Measurements from ENCODE around the gene HTR1B. TPM values are rescaled to one million over a fixed set of nuclear protein-coding genes. Genes with fewer than 3 reads are reported as not detected.

The HTR1B gene
- polyA plus RNA-seq, 1 donor (not counting 4 experiments of a cell fraction or from before 2014, with no cell fraction given) = 0.24 TPM

DNA sequence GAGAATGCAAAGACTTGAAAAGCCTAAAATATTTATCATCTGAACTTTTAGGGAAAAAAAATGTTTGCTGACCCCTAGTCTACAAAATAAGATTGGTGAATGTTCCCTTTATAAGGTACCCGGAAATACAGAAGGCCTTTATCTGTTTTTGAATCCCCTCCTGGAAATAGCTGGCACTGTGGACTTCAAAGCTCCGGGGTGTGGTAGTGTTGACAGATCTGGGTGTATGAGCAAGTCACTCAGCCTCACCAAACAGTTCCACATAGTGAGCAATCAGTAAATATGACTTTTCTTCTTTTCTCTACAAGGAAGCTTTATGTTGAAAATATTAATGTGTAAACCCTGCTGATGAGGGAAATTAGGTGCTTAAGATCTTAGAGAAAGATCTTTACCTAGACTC lies 29.2 kb upstream of the HTR1B start:
- H3K4me2 ChIP-seq (ENCODE audit: control insufficient read depth, extremely low read depth, insufficient read depth, low read depth, low read length) = no peak overlapping the region
- dilution Hi-C loops (cut with MboI; ENCODE audit: extremely low pct_ligation_motif_present, low sequenced_read_pairs) = no loop called here
- no peaks in the 10 kb centered on the region for H3K9me3 ChIP-seq (ENCODE audit: control insufficient read depth, low read depth, low read length)
- FAIRE-seq (no peak), DNase-seq (ENCODE audit: low read depth, low spot score) (no peak)
- no peaks in the 10 kb centered on the region for H3K27me3 ChIP-seq (ENCODE audit: control insufficient read depth, extremely low read depth, insufficient read depth, low read length)
- no peak overlapping the region for H3K9ac ChIP-seq (ENCODE audit: control insufficient read depth, extremely low read depth, insufficient read depth, low read length)
- no peaks in the 10 kb centered on the region for H3K79me2 ChIP-seq (ENCODE audit: control insufficient read depth, insufficient read depth, low read length)
- H3K4me3 ChIP-seq (ENCODE audit: control insufficient read depth in 2 of 3, extremely low read depth in 1 of 3, insufficient read depth in 2 of 3, low read depth in 1 of 3, low read length in 3 of 3) = no peak overlapping the region
- no peaks in the 10 kb centered on the region for H4K20me1 ChIP-seq (ENCODE audit: control insufficient read depth, extremely low read depth, insufficient read depth, low read length)
- H3K27ac ChIP-seq (ENCODE audit: control insufficient read depth, insufficient read depth, low read length) = no peak overlapping the region
- no peaks in the 10 kb centered on the region for H3K9me1 ChIP-seq (ENCODE audit: control insufficient read depth, extremely low read depth, insufficient read depth, low read length)
- H3K36me3 ChIP-seq (ENCODE audit: control insufficient read depth in 2 of 2, extremely low read depth in 1 of 2, insufficient read depth in 2 of 2, low read length in 2 of 2) = no peaks in the 10 kb centered on the region
- no peak overlapping the region for H2AFZ ChIP-seq (ENCODE audit: control insufficient read depth, low read length)
- no peaks in the 10 kb centered on the region for H3K4me1 ChIP-seq (ENCODE audit: control insufficient read depth, extremely low read depth, insufficient read depth, low read length)
- TF ChIP-seq, protein P1, sequence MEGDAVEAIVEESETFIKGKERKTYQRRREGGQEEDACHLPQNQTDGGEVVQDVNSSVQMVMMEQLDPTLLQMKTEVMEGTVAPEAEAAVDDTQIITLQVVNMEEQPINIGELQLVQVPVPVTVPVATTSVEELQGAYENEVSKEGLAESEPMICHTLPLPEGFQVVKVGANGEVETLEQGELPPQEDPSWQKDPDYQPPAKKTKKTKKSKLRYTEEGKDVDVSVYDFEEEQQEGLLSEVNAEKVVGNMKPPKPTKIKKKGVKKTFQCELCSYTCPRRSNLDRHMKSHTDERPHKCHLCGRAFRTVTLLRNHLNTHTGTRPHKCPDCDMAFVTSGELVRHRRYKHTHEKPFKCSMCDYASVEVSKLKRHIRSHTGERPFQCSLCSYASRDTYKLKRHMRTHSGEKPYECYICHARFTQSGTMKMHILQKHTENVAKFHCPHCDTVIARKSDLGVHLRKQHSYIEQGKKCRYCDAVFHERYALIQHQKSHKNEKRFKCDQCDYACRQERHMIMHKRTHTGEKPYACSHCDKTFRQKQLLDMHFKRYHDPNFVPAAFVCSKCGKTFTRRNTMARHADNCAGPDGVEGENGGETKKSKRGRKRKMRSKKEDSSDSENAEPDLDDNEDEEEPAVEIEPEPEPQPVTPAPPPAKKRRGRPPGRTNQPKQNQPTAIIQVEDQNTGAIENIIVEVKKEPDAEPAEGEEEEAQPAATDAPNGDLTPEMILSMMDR (optimal IDR thresholded peaks at IDR 0.05 in 1 of 3, IDR thresholded peaks at IDR 0.05 in 1 of 3, conservative IDR thresholded peaks at IDR 0.05 in 1 of 3; ENCODE audit: extremely low read depth in 1 of 3, insufficient read depth in 2 of 3, low read length in 3 of 3) = no peak
- TF ChIP-seq EZH2 (IDR thresholded peaks at IDR 0.05; ENCODE audit: low read length) = no peak

DNA sequence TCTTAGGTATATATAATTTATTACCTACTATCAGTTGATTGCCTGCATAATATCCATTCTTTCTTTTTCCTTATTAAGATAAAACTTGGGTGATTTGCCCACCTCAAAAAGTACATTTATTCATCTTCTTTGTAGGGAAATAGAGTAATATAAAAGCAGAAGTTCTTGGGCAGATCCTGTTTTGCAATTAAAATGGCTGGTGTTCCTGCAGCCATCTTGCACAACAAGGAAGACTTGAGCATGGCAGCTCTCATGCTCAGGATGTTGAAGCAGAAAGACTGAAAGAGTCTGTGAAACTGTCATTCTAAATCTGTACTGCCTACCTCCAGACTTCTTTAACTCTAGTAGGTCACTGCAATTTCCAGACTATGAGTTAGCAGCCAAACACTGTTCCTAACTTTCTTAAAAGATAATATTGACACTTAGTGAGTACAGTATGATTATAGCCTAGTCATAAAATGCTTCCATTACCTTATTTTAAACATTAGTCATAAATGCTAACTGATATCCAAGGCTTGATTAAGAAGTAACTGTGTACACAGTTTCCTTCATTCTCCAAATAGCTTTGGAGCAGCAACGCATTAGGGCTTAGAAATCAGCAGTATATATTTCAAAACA lies 24.6 kb upstream of the HTR1B start:
- no peaks in the 10 kb centered on the region for H4K20me1 ChIP-seq (ENCODE audit: control insufficient read depth, extremely low read depth, insufficient read depth, low read length)
- no peak overlapping the region for H3K4me2 ChIP-seq (ENCODE audit: control insufficient read depth, extremely low read depth, insufficient read depth, low read depth, low read length)
- FAIRE-seq = no peak
- TF ChIP-seq EZH2 (IDR thresholded peaks at IDR 0.05; ENCODE audit: low read length) = no peak
- TF ChIP-seq, protein P1 (optimal IDR thresholded peaks at IDR 0.05 in 1 of 3, IDR thresholded peaks at IDR 0.05 in 1 of 3, conservative IDR thresholded peaks at IDR 0.05 in 1 of 3; ENCODE audit: extremely low read depth in 1 of 3, insufficient read depth in 2 of 3, low read length in 3 of 3) = no peak
- no peak overlapping the region for H3K4me3 ChIP-seq (ENCODE audit: control insufficient read depth in 2 of 3, extremely low read depth in 1 of 3, insufficient read depth in 2 of 3, low read depth in 1 of 3, low read length in 3 of 3)
- no peaks in the 10 kb centered on the region for H3K27me3 ChIP-seq (ENCODE audit: control insufficient read depth, extremely low read depth, insufficient read depth, low read length)
- H3K4me1 ChIP-seq (ENCODE audit: control insufficient read depth, extremely low read depth, insufficient read depth, low read length) = no peaks in the 10 kb centered on the region
- no peak overlapping the region for H3K27ac ChIP-seq (ENCODE audit: control insufficient read depth, insufficient read depth, low read length)
- no peaks in the 10 kb centered on the region for H3K9me3 ChIP-seq (ENCODE audit: control insufficient read depth, low read depth, low read length)
- H3K9ac ChIP-seq (ENCODE audit: control insufficient read depth, extremely low read depth, insufficient read depth, low read length) = no peak overlapping the region
- DNase-seq (ENCODE audit: low read depth, low spot score) = no peak
- dilution Hi-C loops (cut with MboI; ENCODE audit: extremely low pct_ligation_motif_present, low sequenced_read_pairs) = no loop called here
- H3K79me2 ChIP-seq (ENCODE audit: control insufficient read depth, insufficient read depth, low read length) = no peaks in the 10 kb centered on the region
- H3K9me1 ChIP-seq (ENCODE audit: control insufficient read depth, extremely low read depth, insufficient read depth, low read length) = no peaks in the 10 kb centered on the region
- no peaks in the 10 kb centered on the region for H3K36me3 ChIP-seq (ENCODE audit: control insufficient read depth in 2 of 2, extremely low read depth in 1 of 2, insufficient read depth in 2 of 2, low read length in 2 of 2)
- H2AFZ ChIP-seq (ENCODE audit: control insufficient read depth, low read length) = no peak overlapping the region
